HCT116 (cell line): ENCODE measurements around the gene ASCL4.

ENCODE experiments used
- CBX3 ChIP-seq: IDR thresholded peaks from 2 replicates; pipeline ENCODE4 v1.6.1; 2012; ENCODE audit warnings: low read depth
- CEBPB ChIP-seq: IDR thresholded peaks from 2 replicates; pipeline ENCODE4 v1.6.1; 2012; ENCODE audit warnings: low read depth
- EGR1 ChIP-seq: IDR thresholded peaks from 2 replicates; pipeline ENCODE4 v1.6.1; 2012; ENCODE audit warnings: low read depth
- ELF1 ChIP-seq: IDR thresholded peaks from 2 replicates; pipeline ENCODE4 v1.6.1; 2012; ENCODE audit warnings: low read depth, borderline replicate concordance
- EZH2 ChIP-seq: fragments of 200-600 bp; sonication (generic); IDR thresholded peaks from 2 replicates; pipeline ENCODE4 v1.6.1; 2017; ENCODE audit warnings: antibody characterized with exemption, mixed run types
- EZH2phosphoT487 ChIP-seq: fragments of 200-600 bp; IDR thresholded peaks from 2 replicates; pipeline ENCODE4 v1.6.1; 2018; ENCODE audit warnings: antibody characterized with exemption, borderline replicate concordance
- MAX ChIP-seq: IDR thresholded peaks from 2 replicates; pipeline ENCODE4 v1.6.1; 2012
- POLR2A ChIP-seq: IDR thresholded peaks from 2 replicates; pipeline ENCODE4 v1.7.0; 2011; ENCODE audit warnings: borderline replicate concordance; ENCODE audit not compliant: insufficient read depth, insufficient read length; ENCODE audit errors: extremely low read depth
- POLR2AphosphoS5 ChIP-seq: IDR thresholded peaks from 2 replicates; pipeline ENCODE4 v1.6.1; 2011; ENCODE audit warnings: mild to moderate bottlenecking, low read depth, low read length, moderate library complexity
- RAD21 ChIP-seq: IDR thresholded peaks from 2 replicates; pipeline ENCODE4 v1.6.1; 2012; ENCODE audit warnings: low read depth, mild to moderate bottlenecking
- REST ChIP-seq: IDR thresholded peaks from 2 replicates; pipeline ENCODE4 v1.6.1; 2012; ENCODE audit warnings: low read depth
- SIN3A ChIP-seq: IDR thresholded peaks from 2 replicates; pipeline ENCODE4 v1.6.1; 2012; ENCODE audit warnings: low read depth
- SP1 ChIP-seq: IDR thresholded peaks from 2 replicates; pipeline ENCODE4 v1.6.1; 2012; ENCODE audit warnings: low read depth
- TF ChIP-seq, protein P1 (sequence below), 3 experiments: fragments of 200-600 bp in 1 of 3; sonication (generic) in 1 of 3; IDR thresholded peaks in 2 of 3; conservative IDR thresholded peaks in 1 of 3; 2 replicates each; pipeline ENCODE4 v1.5.1; 2012 to 2017; ENCODE audit warnings: low read depth in 2 of 3, low read length in 2 of 3, antibody characterized with exemption in 1 of 3, borderline replicate concordance in 1 of 3, control low read depth in 1 of 3, mild to moderate bottlenecking in 1 of 3, mixed read lengths in 1 of 3, mixed run types in 1 of 3, moderate library complexity in 1 of 3; ENCODE audit not compliant: insufficient read depth in 1 of 3

GRCh38 chr12:107760207-107760808, 14.2 kb upstream of the ASCL4 start:
- TF ChIP-seq POLR2A (no peak), EZH2phosphoT487 (no peak), POLR2AphosphoS5 (no peak), SIN3A (no peak; the same call in 1 of the 2 replicates), REST (no peak), SP1 (no peak), RAD21 (no peak), CEBPB (no peak), MAX (no peak), CBX3 (no peak), ELF1 (no peak), EZH2 (no peak), EGR1 (no peak)
- TF ChIP-seq, protein P1, sequence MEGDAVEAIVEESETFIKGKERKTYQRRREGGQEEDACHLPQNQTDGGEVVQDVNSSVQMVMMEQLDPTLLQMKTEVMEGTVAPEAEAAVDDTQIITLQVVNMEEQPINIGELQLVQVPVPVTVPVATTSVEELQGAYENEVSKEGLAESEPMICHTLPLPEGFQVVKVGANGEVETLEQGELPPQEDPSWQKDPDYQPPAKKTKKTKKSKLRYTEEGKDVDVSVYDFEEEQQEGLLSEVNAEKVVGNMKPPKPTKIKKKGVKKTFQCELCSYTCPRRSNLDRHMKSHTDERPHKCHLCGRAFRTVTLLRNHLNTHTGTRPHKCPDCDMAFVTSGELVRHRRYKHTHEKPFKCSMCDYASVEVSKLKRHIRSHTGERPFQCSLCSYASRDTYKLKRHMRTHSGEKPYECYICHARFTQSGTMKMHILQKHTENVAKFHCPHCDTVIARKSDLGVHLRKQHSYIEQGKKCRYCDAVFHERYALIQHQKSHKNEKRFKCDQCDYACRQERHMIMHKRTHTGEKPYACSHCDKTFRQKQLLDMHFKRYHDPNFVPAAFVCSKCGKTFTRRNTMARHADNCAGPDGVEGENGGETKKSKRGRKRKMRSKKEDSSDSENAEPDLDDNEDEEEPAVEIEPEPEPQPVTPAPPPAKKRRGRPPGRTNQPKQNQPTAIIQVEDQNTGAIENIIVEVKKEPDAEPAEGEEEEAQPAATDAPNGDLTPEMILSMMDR (IDR thresholded peaks at IDR 0.05 in 2 of 3, conservative IDR thresholded peaks at IDR 0.05 in 1 of 3; ENCODE audit: borderline replicate concordance in 1 of 3, insufficient read depth in 1 of 3, low read depth in 2 of 3, low read length in 2 of 3), result no peak
